ENCODE results near the gene PRKRA. TPM values are rescaled to one million over a fixed set of nuclear protein-coding genes. Genes with fewer than 3 reads are reported as not detected.
"Not testable (repeated sequence)": the region's sequence is repeated elsewhere in the genome, so short reads cannot be mapped to it uniquely, and the experiment has no call there.

The PRKRA gene
- total RNA-seq, 1 experiment from 2014 or later, result 59.4 TPM

- DNase-seq (ENCODE audit: low read depth, low spot score), result no peak
- no peak overlapping the region for H3K4me3 ChIP-seq (ENCODE audit: low read depth in 2 of 2, low read length in 2 of 2)
- H3K36me3 ChIP-seq (ENCODE audit: control insufficient read depth, insufficient read depth, low read length), result no peaks in the 10 kb centered on the region
- POLR2A ChIA-PET, result no interaction called here
- in situ Hi-C loops (cut with HindIII; ENCODE audit: low pct_unique_long_range_greater_than_20kb, low sequenced_read_pairs), result loop anchor here (10.0 kb wide), 1 partner anchor 301 kb away; no protein-coding TSS in a partner anchor
- no peak overlapping the region for H3K27ac ChIP-seq (ENCODE audit: low read length)
- no peaks in the 10 kb centered on the region for H3K4me1 ChIP-seq (ENCODE audit: control insufficient read depth, insufficient read depth, low read length)
- no peaks in the 10 kb centered on the region for H3K27me3 ChIP-seq (ENCODE audit: control insufficient read depth, insufficient read depth, low read length)
- H3K9me3 ChIP-seq (ENCODE audit: control insufficient read depth, insufficient read depth, low read depth, low read length), result no peaks in the 10 kb centered on the region; the same call in 1 of the 2 replicates
- no peak for ATAC-seq
- no peak for TF ChIP-seq SIN3A (IDR thresholded peaks at IDR 0.05; ENCODE audit: borderline replicate concordance, insufficient read depth, low read depth, low read length)
- no peak for TF ChIP-seq TCF7L2 (IDR thresholded peaks at IDR 0.05; ENCODE audit: low read depth, low read length)
- no peak for TF ChIP-seq POLR2AphosphoS5 (IDR thresholded peaks at IDR 0.05; ENCODE audit: low read depth, low read length)
- no peak for TF ChIP-seq REST (IDR thresholded peaks at IDR 0.05; ENCODE audit: insufficient read depth in 1 of 2, low read depth in 2 of 2, low read length in 1 of 2)
- TF ChIP-seq CTCF (IDR thresholded peaks at IDR 0.05), result no peak
- CTCF ChIA-PET, result no interaction called here
- intact Hi-C loops (cut with micrococcal nuclease; ENCODE audit: unreplicated experiment), result no loop called here
- BruUV-seq (replicated peaks), result no TSS peak
These were observed 25.6 kb downstream of the PRKRA start for GRCh38 chr2:178425255-178425827.

- H3K4me1 ChIP-seq (ENCODE audit: control insufficient read depth, insufficient read depth, low read length); CTCF ChIA-PET; POLR2A ChIA-PET; DNase-seq (ENCODE audit: low read depth, low spot score); H3K27ac ChIP-seq (ENCODE audit: low read length); ATAC-seq; H3K9me3 ChIP-seq (ENCODE audit: control insufficient read depth, insufficient read depth, low read depth, low read length); BruUV-seq (replicated peaks); H3K36me3 ChIP-seq (ENCODE audit: control insufficient read depth, insufficient read depth, low read length); H3K27me3 ChIP-seq (ENCODE audit: control insufficient read depth, insufficient read depth, low read length); H3K4me3 ChIP-seq (ENCODE audit: low read depth in 2 of 2, low read length in 2 of 2); intact Hi-C loops (cut with micrococcal nuclease; ENCODE audit: unreplicated experiment): not testable (repeated sequence)
- in situ Hi-C loops (cut with HindIII; ENCODE audit: low pct_unique_long_range_greater_than_20kb, low sequenced_read_pairs), result loop anchor here (10.0 kb wide), 1 partner anchor 299 kb away; no protein-coding TSS in a partner anchor
These were observed 27.2 kb downstream of the PRKRA start for GRCh38 chr2:178423746-178424145.

- Histone ChIP-seq H3K27ac (ENCODE audit: low read length) (no peak overlapping the region), H3K9me3 (ENCODE audit: control insufficient read depth, insufficient read depth, low read depth, low read length) (no peaks in the 10 kb centered on the region; the same call in 1 of the 2 replicates), H3K27me3 (ENCODE audit: control insufficient read depth, insufficient read depth, low read length) (no peaks in the 10 kb centered on the region), H3K4me1 (ENCODE audit: control insufficient read depth, insufficient read depth, low read length) (no peaks in the 10 kb centered on the region), H3K36me3 (ENCODE audit: control insufficient read depth, insufficient read depth, low read length) (no peaks in the 10 kb centered on the region), H3K4me3 (ENCODE audit: low read depth in 2 of 2, low read length in 2 of 2) (no peak overlapping the region)
- no peak for ATAC-seq
- in situ Hi-C loops (cut with HindIII; ENCODE audit: low pct_unique_long_range_greater_than_20kb, low sequenced_read_pairs), result loop anchor here (10.0 kb wide), 1 partner anchor 297 kb away; no protein-coding TSS in a partner anchor
- BruUV-seq (replicated peaks), result no TSS peak
- no peak for DNase-seq (ENCODE audit: low read depth, low spot score)
- TF ChIP-seq TCF7L2 (IDR thresholded peaks at IDR 0.05; ENCODE audit: low read depth, low read length), result no peak
- TF ChIP-seq CTCF (IDR thresholded peaks at IDR 0.05), result no peak
- no peak for TF ChIP-seq REST (IDR thresholded peaks at IDR 0.05; ENCODE audit: insufficient read depth in 1 of 2, low read depth in 2 of 2, low read length in 1 of 2)
- no peak for TF ChIP-seq SIN3A (IDR thresholded peaks at IDR 0.05; ENCODE audit: borderline replicate concordance, insufficient read depth, low read depth, low read length)
- TF ChIP-seq POLR2AphosphoS5 (IDR thresholded peaks at IDR 0.05; ENCODE audit: low read depth, low read length), result no peak
- ChIA-PET CTCF (no interaction called here), POLR2A (no interaction called here)
- intact Hi-C loops (cut with micrococcal nuclease; ENCODE audit: unreplicated experiment), result no loop called here
These were observed 28.9 kb downstream of the PRKRA start for GRCh38 chr2:178422097-178422496.

Measured in Panc1 (cell line).